Head of caudate nucleus (tissue), 42 donors: Measurements from ENCODE around the gene ASPA.

ENCODE experiments used
- DNase-seq, 42 donors: peaks; one replicate each; pipeline versions ENCODE4 v3.0.0 to v3.0.0-alpha.2; 2020 to 2021; ENCODE audit warnings: mixed read lengths in 7 of 42
- intact Hi-C: fragments of 100-400 bp; cut with DNase I; formaldehyde crosslinking; loops from one replicate; pipeline ENCODE4 v1.15.0; 2022

The ASPA gene

DNA sequence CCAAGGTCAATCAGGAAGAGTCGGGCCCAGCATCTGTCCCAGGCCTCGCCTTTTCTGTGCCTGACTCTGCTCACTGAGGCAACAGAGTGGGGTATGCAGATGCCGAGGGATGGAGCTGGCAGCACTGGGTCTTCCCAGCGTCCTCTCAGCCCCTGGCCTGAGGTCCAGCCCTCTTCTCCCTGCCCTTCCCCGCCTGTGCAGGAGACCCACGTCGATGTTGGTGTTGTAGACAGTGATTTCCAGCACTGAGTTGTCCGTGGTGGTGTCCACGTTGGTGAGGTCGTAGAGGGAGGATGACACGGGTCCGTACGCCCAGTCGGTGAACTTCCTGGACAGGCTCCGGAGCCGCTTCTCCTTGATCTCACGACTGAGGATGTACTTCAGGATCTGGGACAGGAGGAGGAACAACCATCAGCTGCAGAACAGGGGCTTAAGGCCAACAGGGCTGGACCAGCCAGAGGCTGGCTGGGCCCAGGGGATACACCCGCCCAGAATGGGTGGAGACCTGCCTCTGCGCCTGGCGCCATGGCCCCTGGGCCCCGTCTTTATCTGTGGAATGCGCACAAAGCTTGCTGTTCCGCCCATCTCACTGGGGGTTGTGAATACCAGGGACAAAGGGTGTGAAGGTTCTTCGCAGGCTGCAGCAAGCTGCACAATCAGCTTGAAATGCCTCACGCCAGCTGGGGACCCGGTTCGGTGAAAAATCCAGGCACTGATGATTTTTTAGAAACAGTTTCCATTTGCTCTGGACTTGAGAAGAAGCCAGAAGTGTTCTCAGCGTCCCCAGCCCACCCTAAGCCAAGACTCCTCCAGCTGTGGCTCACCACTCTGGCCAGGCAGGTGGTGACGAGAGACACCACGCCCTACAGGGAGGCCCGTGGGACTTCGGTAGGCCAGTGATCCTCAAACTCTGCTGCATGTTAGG is 54.3 kb downstream of the ASPA start:
- intact Hi-C loops, result loop anchor here (10.0 kb wide), 2 partner anchors 55 to 135 kb away; partner anchors contain the start of genes ASPA, EMC6, SPATA22 and TAX1BP3
- DNase-seq, result peak in 41 of 42 donors; percentile 31 to 88 (median 67)

DNA sequence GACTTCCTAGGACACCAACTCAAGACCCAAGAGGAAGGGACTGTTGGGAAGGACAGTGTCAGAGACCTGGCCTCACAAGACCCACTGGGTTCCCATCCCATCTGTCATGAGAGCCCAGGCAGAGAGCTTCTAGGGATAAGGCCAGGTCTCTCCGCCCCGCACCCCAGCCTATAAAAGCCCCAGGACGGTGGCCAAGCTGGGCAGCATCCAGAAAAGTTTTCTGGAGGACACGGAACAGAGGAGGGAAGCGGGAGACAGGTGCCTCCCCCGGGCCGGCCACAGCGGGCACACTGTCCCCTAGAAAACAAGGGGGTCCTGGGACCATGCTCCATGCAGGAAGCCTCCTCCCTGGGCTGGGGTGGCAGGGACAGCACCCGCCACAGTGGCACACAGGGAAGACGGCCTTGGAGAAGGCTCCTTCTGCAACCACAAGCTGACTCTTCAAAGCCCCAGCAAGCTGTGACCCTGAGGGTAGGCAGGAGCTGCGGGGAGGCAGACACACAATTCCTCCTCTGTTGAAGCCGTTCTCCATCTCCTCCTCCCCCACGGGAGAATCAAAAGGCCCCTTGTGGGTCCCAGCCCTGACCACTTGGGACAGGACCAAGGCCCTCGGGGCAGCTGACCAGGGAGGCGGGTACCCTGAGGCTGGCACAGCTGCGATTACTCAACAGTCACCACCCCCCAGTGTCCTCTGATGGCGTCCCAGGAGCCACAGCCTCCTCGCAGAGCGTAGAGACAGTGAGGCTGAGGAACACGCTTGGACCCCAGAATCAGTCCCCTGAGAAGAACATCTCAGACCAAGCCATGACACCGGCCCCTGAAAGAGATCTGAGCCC is 55.7 kb downstream of the ASPA start:
- peak; percentile 87 to 99 (median 96) for DNase-seq
- intact Hi-C loops, result loop anchor here (10.0 kb wide), 2 partner anchors 57 to 133 kb away; partner anchors contain the start of genes ASPA, EMC6, SPATA22 and TAX1BP3

DNA sequence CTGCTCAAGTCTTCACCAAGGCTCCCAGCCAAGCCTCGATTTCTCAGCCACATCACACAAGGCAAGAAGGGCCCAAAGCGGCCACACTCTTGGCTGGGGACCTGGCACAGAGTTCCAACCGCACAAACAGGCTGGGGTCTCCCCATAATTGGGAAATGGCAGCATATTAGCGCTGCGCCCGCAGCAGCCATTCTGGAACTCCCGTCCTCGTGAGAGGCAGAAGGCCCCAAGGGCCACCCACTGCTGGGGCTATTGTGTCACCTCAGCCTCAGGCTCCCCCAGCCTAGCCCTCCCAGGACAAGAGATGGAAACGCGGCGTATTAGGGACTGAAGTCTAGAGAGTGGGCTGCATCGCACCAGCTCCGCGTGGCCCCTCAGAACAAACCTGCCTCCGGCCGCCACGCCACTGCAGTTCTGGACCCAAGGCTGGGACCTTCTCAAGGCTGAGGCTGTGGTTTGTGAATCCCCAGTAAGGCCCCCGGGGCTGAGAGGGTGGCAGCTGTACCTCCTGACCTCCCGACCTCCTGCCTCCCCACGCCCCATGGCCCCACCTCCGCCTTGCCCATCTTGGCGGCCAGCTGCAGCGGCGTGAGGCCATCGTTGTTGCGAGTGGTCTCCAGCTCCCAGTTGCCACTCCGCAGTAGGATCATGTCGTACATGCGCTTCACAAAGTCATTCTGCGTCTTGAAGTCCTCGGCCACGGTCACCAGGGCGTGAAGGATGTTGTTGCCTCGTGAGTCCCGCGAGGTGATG is 56.5 kb downstream of the ASPA start:
- intact Hi-C loops, result loop anchor here (10.0 kb wide), 2 partner anchors 57 to 133 kb away; partner anchors contain the start of genes ASPA, EMC6, SPATA22 and TAX1BP3
- peak in 4 of 42 donors; percentile 24 to 57 (median 40) for DNase-seq

DNA sequence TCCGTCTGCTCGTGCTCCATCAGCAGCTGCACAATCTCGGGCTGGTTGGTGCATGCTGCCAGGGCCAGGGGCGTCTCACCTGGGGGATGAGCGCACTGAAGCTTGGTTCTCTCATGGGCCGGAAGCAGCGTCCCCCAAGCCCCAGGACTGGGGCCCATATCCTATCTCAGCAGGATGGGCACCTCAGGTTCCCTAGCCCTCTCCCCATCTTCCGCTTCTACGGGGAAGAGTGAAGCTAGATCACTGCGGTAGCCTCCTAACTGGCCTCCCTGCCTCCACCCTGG is 57.0 kb downstream of the ASPA start:
- DNase-seq, result no peak
- intact Hi-C loops, result loop anchor here (10.0 kb wide), 2 partner anchors 58 to 132 kb away; partner anchors contain the start of genes ASPA, EMC6, SPATA22 and TAX1BP3

DNA sequence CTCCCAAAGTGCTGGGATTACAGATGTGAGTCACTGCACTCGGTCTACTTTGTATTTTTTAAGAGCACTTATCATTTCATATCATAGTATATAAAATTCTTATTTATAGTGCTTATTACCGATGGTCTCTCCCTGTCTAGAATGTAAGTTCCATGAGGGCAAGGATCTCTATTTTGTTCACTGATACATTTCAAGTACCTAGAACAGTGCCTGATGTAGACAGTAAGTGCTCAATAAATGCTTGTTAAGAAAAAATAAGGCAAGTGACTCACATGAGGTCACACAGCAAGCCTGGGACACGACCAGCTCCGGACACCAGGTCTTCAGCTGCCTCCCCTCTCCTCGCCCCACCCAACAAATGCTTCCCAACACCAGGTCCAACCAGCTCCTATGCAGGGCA is 58.0 kb downstream of the ASPA start:
- intact Hi-C loops, result loop anchor here (10.0 kb wide), 2 partner anchors 59 to 131 kb away; partner anchors contain the start of genes ASPA, EMC6, SPATA22 and TAX1BP3
- DNase-seq, result no peak

DNA sequence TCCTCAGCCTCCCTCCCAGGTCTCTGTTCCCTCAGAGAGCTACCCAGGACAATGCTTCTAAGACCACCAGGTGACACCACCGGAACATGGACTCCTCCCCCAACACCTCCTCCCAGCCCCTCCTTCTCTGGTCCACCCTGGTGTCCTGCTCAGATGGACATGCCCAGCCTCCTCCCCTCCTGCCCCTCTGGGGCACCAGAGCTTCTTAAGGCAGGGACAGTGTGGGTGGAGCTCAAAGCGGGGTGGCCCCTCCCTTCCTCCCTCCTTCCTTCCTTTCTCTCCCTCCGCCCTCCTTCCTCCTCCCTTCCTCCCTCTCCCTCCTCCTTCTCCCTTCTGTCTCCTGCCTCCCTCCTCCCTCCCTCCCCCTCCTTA is 59.1 kb downstream of the ASPA start:
- DNase-seq, result peak in 38 of 42 donors; percentile 40 to 86 (median 66)
- intact Hi-C loops, result loop anchor here (10.0 kb wide), 2 partner anchors 60 to 130 kb away; partner anchors contain the start of genes ASPA, EMC6, SPATA22 and TAX1BP3

DNA sequence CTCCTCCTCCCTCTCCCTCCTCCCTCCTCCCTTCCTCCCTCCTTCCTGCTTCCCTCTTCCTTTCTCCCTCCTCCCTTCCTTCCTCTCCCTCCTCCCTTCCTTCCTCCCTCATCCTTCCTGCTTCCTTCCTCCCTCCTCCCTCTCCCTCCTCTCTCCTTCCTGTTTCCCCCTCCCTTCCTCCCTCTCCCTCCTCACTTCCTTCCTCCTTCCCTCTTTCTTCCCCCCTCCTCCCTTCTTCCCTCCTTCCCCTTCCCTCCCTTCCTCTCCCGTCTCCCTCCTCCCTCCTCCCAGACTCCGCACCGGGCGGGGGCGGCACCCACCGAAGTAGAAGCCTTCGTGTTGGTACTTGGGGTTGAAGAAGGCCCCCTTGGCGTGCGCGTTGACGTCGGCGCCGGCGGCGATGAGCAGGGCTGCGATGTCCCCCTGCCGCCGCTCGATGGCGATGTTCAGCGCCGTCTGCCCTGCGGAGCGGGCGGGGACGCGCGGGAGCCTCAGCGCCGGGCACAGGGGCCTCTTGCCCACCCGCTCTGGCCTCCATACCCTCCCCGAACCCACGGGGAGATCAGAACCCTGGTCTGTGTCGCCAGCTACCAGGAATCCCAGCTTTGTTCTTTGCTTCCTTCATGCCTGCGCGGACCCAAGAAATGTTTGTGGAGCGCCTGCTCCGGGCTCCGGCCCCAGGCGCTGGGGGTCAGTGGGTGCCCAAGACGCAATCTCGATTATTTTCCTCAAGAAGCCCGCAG is 59.6 kb downstream of the ASPA start:
- peak; percentile 47 to 92 (median 84) for DNase-seq
- intact Hi-C loops, result loop anchor here (10.0 kb wide), 2 partner anchors 61 to 129 kb away; partner anchors contain the start of genes ASPA, EMC6, SPATA22 and TAX1BP3

DNA sequence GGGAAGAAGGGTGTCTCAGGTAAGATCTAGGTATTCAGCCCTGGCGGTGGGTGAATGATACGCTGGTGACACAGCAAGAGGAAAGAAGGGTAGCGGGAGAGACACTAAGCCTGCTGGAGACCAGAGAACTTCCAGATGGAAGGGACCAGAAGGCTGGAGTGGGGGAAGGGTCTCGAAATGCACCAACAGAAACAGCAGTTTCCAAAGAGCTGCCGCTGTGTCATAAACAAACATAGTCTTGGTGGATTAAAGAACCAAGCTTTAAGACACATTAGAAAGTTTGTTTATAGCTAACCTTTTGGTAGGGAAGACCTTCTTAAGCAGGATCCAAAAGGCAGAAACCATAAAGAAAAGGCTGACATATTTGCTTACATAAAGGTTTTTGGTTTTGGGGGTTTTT is 60.9 kb downstream of the ASPA start:
- no peak for DNase-seq
- intact Hi-C loops, result loop anchor here (10.0 kb wide), 2 partner anchors 62 to 128 kb away; partner anchors contain the start of genes ASPA, EMC6, SPATA22 and TAX1BP3

DNA sequence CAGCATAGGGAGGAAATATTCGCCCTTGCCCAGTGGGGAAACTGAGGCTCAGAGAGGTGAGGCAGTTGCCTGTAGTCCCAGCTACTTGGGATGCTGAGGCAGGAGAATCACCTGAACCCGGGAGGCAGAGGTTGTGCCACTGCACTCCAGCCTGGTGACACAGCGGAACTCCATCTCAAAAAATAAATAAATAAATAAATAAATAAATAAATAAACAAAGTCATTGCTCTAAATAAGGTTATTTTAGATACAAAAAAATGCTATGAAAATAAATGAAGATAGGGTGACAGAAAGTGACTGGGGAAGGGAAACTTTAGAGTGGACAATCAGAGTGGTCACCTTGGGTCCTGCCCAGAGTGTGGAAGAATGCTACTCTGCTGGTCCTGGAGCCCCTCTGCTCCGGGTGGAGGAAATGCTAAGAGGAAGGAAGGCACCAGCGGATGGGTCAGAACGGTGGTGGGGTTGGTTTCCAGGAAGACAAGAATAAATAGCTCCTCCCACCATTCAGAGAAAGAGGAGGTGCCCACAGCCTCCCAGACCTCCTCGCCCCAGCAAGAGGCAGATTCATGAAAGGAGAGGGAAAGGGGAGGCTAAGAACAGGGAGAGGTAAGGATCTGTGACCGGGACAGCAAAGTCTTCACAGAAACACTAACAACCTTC is 64.2 kb downstream of the ASPA start:
- intact Hi-C loops, result loop anchor here (10.0 kb wide), 2 partner anchors 65 to 125 kb away; partner anchors contain the start of genes ASPA, EMC6, SPATA22 and TAX1BP3

DNA sequence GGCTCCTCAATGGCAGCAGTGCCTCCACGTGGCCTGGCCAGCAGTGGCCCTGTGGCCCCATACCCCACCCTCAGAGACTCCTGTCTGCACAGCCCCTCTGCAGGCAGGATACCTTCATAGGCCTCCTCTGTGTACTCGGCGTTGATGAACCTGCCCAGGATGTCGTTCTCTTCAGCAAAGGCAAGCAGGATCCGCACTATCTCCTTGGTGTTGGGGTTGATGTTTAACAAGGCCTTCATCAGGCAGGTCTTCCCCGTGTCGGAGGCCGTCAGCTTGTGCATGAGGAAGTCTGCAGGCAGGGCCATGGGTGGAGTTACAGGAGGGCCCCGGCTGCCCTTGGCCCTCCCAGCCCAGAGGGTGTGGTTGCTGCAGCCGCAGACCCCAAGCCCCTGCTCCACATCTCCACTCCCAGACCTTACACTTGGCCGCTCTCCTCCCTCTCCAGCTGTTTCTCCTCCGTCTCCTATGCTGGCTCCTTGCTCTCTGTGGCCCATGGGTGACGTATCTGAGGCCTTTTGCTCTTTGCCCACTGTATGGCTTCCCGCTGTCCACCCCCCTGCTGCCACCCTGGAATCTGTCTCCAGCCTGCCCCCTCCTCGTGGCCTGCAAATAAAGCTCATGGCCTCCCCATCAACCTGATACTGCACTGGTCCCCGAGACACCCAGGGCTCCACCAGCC is 66.8 kb downstream of the ASPA start:
- DNase-seq, result no peak
- intact Hi-C loops, result no loop called here

More for the DNA sequence above, 64.2 kb downstream of the ASPA start:
- DNase-seq, result no peak

DNA sequence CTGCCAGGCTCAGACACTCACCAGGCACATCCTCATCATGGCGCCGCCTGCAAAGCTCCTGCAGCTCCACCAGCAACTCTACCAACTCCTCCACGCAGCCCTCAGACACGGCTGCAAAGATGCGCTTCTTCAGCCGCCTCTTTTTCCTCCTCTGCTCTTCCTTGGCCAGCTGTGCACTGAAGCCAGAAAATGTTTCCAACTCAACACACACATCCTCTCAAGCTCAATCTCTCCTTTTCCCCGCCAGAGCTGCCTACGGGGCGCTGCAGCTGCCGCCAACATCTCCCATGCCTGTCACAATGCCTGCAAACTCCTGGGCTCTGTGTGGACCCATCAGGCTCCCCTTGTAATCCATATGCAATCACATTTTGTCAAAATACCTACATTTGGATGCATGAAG is 67.7 kb downstream of the ASPA start:
- intact Hi-C loops, result no loop called here
- DNase-seq, result peak in 34 of 42 donors; percentile 22 to 79 (median 55)

DNA sequence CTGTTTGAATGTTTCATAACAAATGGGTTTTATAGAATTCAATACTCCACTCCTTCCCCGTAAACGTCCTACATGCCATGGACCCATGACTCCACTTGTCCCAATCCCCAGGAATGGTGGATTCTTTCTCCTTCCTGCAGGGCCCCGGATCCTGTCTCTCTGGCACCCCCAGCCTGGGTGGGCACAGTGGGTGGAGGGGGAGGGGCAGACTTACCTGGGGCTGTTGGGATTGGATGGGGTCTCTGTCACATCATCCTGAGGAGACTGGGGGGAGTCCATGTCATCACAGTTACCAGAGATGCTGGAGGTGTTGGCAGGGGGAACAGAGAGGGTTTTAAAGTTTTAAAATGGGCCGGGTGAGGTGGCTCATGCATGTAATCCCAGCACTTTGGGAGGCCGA is 68.6 kb downstream of the ASPA start:
- DNase-seq, result no peak
- intact Hi-C loops, result no loop called here

DNA sequence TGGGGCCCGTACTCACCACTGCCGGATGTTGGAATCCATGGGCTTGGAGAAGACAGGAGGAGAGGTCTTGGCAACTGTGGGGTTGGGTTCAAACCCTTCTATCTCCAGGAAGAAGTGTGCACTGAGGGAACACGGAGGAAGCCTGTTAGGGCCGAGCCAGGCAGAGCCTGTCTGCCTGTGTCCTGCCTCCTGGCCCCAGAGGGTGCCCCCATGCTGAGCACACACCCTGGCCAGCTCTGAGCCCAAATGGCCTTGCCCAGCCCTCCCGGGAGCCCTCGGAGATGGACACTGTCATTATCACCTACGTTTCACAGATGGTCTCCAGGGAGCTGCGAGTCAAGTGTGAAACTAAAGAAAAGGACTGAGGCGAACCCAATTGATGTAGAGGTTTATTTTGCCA is 69.4 kb downstream of the ASPA start:
- intact Hi-C loops, result no loop called here
- no peak for DNase-seq

DNA sequence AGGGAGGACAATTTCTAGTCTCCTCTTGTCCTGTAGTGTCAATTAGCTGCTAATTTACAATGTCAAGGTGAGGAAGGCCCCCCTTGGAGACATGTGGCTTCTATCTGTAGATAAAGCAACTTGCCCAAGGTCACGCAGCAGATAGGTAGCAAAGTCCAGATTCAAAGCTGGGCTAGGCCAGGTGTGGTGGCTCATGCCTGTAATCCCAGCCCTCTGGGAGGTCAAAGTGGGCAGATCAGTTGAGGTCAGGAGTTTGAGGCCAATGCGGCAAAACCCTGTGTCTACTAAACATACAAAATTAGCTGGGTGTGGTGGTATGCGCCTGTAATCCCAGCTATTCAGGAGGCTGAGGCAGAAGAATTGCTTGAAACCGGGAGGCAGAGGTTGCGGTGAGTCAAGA is 70.7 kb downstream of the ASPA start:
- intact Hi-C loops, result no loop called here
- DNase-seq, result no peak

DNA sequence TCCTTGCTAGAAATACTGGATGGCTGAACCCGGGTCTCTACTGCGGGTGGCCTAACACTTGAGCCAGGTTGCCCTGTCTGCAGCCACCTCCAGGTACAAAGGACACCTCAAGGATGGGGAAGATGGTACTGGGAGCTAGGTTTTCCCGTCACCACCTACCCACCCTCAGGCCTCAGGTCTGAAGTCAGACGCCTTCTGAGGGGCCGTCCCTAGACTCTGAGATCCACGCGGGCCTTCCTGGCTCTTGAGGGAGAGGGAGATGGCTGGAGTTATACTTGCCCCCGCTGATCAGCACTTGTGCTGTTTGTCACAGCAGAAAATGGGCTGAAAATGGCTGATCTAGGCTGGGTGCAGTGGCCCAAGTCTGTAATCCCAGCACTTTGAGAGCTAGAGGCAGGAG is 71.2 kb downstream of the ASPA start:
- DNase-seq, result no peak
- intact Hi-C loops, result no loop called here

DNA sequence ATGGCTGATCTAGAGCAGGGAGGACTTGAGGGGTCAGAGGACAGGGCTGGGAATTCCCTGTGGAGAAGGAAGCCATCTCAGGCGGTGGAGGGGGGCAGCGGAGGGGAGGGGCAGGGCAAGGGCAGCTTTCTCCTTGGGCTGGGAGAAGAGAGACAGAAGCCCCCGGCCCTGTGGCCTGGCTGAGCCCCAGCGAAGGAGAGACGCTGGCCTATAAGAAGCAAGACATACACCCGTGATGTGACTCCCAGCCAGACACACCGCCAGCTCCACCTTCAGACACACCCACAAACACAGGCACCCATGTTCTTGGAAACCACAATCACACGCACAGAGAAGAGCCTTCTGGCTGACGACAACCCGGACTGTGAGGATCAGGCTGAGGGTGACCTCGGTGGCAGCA is 71.8 kb downstream of the ASPA start:
- intact Hi-C loops, result no loop called here
- no peak for DNase-seq

DNA sequence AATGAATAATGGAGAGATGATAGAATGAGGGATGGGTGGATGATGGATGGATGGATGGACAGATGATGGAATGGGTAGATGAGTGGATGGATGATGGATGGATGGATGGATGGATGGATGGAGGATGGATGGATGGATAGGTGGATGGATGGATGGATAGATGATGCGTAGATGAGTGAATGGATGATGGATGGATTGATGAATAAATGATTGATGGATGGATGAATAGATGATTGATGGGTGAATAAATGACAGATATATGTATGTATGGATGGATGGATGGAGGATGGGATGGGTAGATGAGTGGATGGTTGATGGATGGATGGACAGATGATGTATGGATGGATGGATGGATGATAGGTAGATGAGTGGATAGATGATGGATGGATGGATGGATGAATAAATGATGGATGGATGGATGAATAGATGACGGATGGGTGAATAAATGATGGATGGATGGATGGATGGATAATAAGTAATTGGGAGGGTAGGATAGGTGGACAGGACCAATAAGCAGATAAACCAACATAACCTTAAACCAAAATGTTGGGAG is 73.9 kb downstream of the ASPA start:
- DNase-seq, result no peak
- intact Hi-C loops, result no loop called here
